GM19328 (cell line): ENCODE measurements around the gene PLIN4.

ENCODE experiments used
- ATAC-seq: cut with Tn5 transposase; IDR thresholded peaks from one replicate; pipeline ENCODE4 v1.9.1; 2021; ENCODE audit warnings: mild to moderate bottlenecking, moderate library complexity; ENCODE audit not compliant: unreplicated experiment

The PLIN4 gene

GRCh38 chr19:4456843-4457653, 61.2 kb downstream of the PLIN4 start:
- peak; percentile 23 for ATAC-seq

GRCh38 chr19:4456476-4456842, 61.8 kb downstream of the PLIN4 start:
- ATAC-seq: no peak

- ATAC-seq: no peak
These were observed 62.4 kb downstream of the PLIN4 start for GRCh38 chr19:4455719-4456475.

GRCh38 chr19:4454747-4455718, 63.3 kb downstream of the PLIN4 start:
- ATAC-seq: no peak

- no peak for ATAC-seq
These were observed 64.8 kb downstream of the PLIN4 start for GRCh38 chr19:4453232-4454179.

GRCh38 chr19:4452230-4452990, 65.9 kb downstream of the PLIN4 start:
- no peak for ATAC-seq
